HEK293T (cell line): Measurements from ENCODE around the gene MED12L.

Experiments used
- CTCF ChIA-PET: fragments of 350-600 bp; formaldehyde crosslinking; extraction: SDS; loops from one replicate; lab custom pipeline; 2021; ENCODE audit warnings: antibody characterized with exemption, inconsistent platforms; lab: Yijun Ruan, JAX
- POLR2A ChIA-PET: fragments of 350-600 bp; formaldehyde crosslinking; extraction: SDS; loops from one replicate; lab custom pipeline; 2020; ENCODE audit warnings: antibody characterized with exemption, inconsistent platforms; lab: Yijun Ruan, JAX
- DNase-seq: peaks from one replicate; pipeline ENCODE4 v3.0.0; 2012; ENCODE audit warnings: mixed read lengths; ENCODE audit errors: extremely low spot score
- ARNT ChIP-seq: fragments of 450-650 bp; IDR thresholded peaks from 2 replicates; pipeline ENCODE4 v1.6.1; 2017; ENCODE audit warnings: mild to moderate bottlenecking
- BHLHE40 ChIP-seq: fragments of 450-650 bp; IDR thresholded peaks from 2 replicates; pipeline ENCODE4 v1.6.1; 2016; ENCODE audit warnings: mild to moderate bottlenecking, moderate library complexity, borderline replicate concordance
- CTBP1 ChIP-seq: fragments of 450-650 bp; IDR thresholded peaks from 2 replicates; pipeline ENCODE4 v1.6.1; 2016; ENCODE audit warnings: borderline replicate concordance
- ELF4 ChIP-seq: fragments of 450-650 bp; IDR thresholded peaks from 2 replicates; pipeline ENCODE4 v1.6.1; 2017; ENCODE audit warnings: antibody characterized with exemption
- FOXA1 ChIP-seq: fragments of 450-650 bp; IDR thresholded peaks from 2 replicates; pipeline ENCODE4 v1.6.1; 2016; ENCODE audit warnings: mild to moderate bottlenecking
- FOXK2 ChIP-seq: fragments of 450-650 bp; IDR thresholded peaks from 2 replicates; pipeline ENCODE4 v1.6.1; 2016; ENCODE audit warnings: mild to moderate bottlenecking
- FOXM1 ChIP-seq: fragments of 450-650 bp; IDR thresholded peaks from 2 replicates; pipeline ENCODE4 v1.6.1; 2017; ENCODE audit warnings: mild to moderate bottlenecking, borderline replicate concordance
- HDGF ChIP-seq: fragments of 450-650 bp; IDR thresholded peaks from 2 replicates; pipeline ENCODE4 v1.6.1; 2017; ENCODE audit warnings: antibody characterized with exemption, borderline replicate concordance
- L3MBTL2 ChIP-seq: fragments of 450-650 bp; conservative IDR thresholded peaks from 2 replicates; pipeline ENCODE4 v1.6.1; 2016; ENCODE audit warnings: mild to moderate bottlenecking
- LEF1 ChIP-seq: fragments of 450-650 bp; IDR thresholded peaks from 2 replicates; pipeline ENCODE4 v1.6.1; 2017; ENCODE audit warnings: mild to moderate bottlenecking, borderline replicate concordance
- NFRKB ChIP-seq: fragments of 450-650 bp; IDR thresholded peaks from 2 replicates; pipeline ENCODE4 v1.6.1; 2016; ENCODE audit warnings: mild to moderate bottlenecking, moderate library complexity
- PKNOX1 ChIP-seq: fragments of 450-650 bp; IDR thresholded peaks from 2 replicates; pipeline ENCODE4 v1.6.1; 2016
- SP1 ChIP-seq: fragments of 450-650 bp; IDR thresholded peaks from 2 replicates; pipeline ENCODE4 v1.6.1; 2017
- SUZ12 ChIP-seq: fragments of 450-650 bp; IDR thresholded peaks from 2 replicates; pipeline ENCODE4 v1.6.1; 2016; ENCODE audit warnings: mild to moderate bottlenecking
- TARDBP ChIP-seq: fragments of 450-650 bp; IDR thresholded peaks from 2 replicates; pipeline ENCODE4 v1.6.1; 2016
- ZNF384 ChIP-seq: fragments of 450-650 bp; IDR thresholded peaks from 2 replicates; pipeline ENCODE4 v1.6.1; 2016

The MED12L gene

DNA sequence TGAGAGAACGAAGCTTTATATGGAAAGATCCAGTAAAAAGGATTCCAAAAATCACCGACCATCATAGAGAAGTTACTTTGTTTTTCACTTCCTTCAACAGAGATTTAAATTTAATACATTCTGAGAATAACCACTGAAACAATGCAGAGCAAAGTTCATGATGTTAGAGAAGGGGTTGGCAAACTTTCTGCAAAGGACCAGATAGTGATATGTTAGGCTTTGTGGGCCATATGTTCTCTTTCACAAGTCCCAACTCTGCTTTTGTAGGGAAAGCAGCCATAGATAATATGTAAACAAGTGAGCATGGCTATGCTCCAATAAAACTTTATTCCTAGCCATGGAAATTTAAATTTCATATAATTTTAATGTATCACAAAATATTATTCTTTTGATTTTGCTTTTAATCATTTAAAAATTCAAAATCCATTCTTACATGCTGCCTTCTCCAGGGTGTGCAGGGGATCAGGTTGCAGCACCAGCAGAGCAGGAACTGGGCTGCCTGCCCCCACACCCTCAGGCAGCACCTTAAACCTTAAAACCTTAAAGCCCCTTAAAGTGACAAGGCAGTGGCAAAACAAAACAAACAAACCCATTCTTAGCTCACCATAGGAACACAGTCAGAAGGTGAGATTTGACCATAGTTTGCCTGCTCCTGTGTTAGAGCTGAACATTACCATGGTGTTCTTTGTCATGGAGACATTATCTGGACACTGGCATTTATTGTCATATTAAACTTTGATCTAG is 392.3 kb downstream of the MED12L start:
- no peak for TF ChIP-seq ELF4
- TF ChIP-seq PKNOX1 = peak; percentile 62
- ChIA-PET CTCF (interaction anchor here (0.6 to 0.7 kb wide), 2 partner anchors 9 to 116 kb away, joined by 3 to 4 read pairs; no protein-coding TSS in a partner anchor), POLR2A (no interaction called here)
- DNase-seq = peak; percentile 14

DNA sequence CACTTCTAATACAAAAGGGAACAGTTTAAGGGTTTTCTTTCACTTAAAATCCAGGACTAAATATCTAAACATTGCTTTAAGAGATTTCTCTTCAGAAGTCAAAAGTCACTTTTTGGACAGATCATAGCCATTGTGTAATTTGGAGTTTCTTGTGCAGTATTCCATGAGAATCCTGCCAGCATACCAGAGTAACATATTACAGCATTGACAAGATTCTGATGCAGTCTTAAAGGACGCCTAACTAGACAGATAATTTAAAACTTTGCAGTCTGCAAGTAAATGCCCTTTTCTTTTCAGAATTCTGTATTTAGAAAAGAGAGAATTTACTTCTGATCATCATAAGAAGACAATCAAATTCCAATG is 392.9 kb downstream of the MED12L start:
- CTCF ChIA-PET = no interaction called here
- POLR2A ChIA-PET = no interaction called here
- DNase-seq = no peak
- TF ChIP-seq ELF4 (no peak), NFRKB (no peak), FOXA1 (no peak), ARNT (no peak), HDGF (no peak), LEF1 (no peak), SP1 (no peak), CTBP1 (no peak), ZNF384 (no peak), L3MBTL2 (no peak), SUZ12 (no peak), FOXM1 (no peak), PKNOX1 (no peak)

DNA sequence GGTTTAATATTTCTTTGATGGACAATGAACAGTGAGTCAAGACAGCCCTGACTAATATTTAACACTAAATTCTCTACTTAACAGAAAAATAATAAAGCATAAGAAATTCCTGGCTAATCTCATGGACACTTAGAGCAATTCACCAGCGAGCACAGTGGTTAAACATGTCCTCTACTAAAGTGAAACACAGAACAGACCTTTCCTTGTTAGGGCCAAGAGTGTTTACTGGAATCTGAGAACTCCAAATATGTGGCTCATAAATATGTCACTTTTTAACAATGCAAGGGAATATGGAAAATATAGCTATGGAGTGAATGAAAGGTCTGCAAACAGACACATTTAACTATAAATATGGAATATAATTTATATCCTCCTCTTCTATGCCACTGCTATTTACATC is 394.0 kb downstream of the MED12L start:
- POLR2A ChIA-PET = no interaction called here

GRCh38 chr3:151480492-151480891 is 395.0 kb downstream of the MED12L start:
- no peak for DNase-seq
- ChIA-PET CTCF (no interaction called here), POLR2A (no interaction called here)
- no peak for TF ChIP-seq FOXK2
- no peak for TF ChIP-seq TARDBP
- TF ChIP-seq ELF4 = no peak
- no peak for TF ChIP-seq ARNT
- TF ChIP-seq NFRKB = no peak
- no peak for TF ChIP-seq ZNF384
- TF ChIP-seq FOXA1 = no peak
- TF ChIP-seq SUZ12 = no peak
- no peak for TF ChIP-seq HDGF
- no peak for TF ChIP-seq FOXM1
- no peak for TF ChIP-seq L3MBTL2

More for the DNA sequence above, 394.0 kb downstream of the MED12L start:
- TF ChIP-seq PKNOX1 (peak; percentile 49; the same call in 1 of the 2 replicates), SUZ12 (no peak)
- CTCF ChIA-PET = interaction anchor here (0.8 kb wide), 1 partner anchor 11 kb away, joined by 4 read pairs; no protein-coding TSS in a partner anchor
- DNase-seq = no peak

GRCh38 chr3:151483488-151483887 is 398.0 kb downstream of the MED12L start:
- CTCF ChIA-PET = no interaction called here
- TF ChIP-seq SUZ12 (no peak), L3MBTL2 (no peak), BHLHE40 (no peak), ELF4 (no peak), SP1 (no peak), LEF1 (no peak), HDGF (no peak), FOXK2 (no peak), TARDBP (no peak)
- DNase-seq = no peak
- POLR2A ChIA-PET = no interaction called here

- TF ChIP-seq L3MBTL2 (no peak), CTBP1 (no peak), SP1 (no peak), FOXA1 (no peak), FOXK2 (no peak), SUZ12 (no peak), TARDBP (no peak), FOXM1 (no peak), PKNOX1 (no peak), ELF4 (no peak)
- POLR2A ChIA-PET = no interaction called here
- CTCF ChIA-PET = no interaction called here
- DNase-seq = no peak
Observed at GRCh38 chr3:151483961-151484520, 398.6 kb downstream of the MED12L start.
